A549 (cell line): ENCODE results near the gene CREG2. TPM values are rescaled to one million over a fixed set of nuclear protein-coding genes. Genes with fewer than 3 reads are reported as not detected.

Source experiments
- ATAC-seq, 2 experiments: fragments of 200-7000 bp in 1 of 2; fragments of >200 bp in 1 of 2; cut with Nextera tagmentation in 1 of 2; cut with Tn5 transposase in 1 of 2; 3 replicates each; pipeline versions ENCODE4 v1.8.0 to v1.9.1; 2018 to 2020; ENCODE audit warnings: mild to moderate bottlenecking in 1 of 2, moderate library complexity in 1 of 2
- CTCF ChIA-PET: fragments of 300-600 bp; sonication (Branson Sonifier 250); formaldehyde crosslinking; extraction: SDS; loops from one replicate; lab custom pipeline; 2021; ENCODE audit warnings: antibody characterized with exemption, inconsistent platforms; lab: Yijun Ruan, JAX
- POLR2A ChIA-PET: fragments of 350-600 bp; formaldehyde crosslinking; extraction: SDS; loops from one replicate; lab custom pipeline; 2021; ENCODE audit warnings: antibody characterized with exemption, inconsistent platforms; lab: Yijun Ruan, JAX
- DNase-seq, 2 experiments: peaks; one replicate each; pipeline versions ENCODE4 v3.0.0 to v3.0.0-alpha.2; 2011 to 2016; ENCODE audit warnings: low read depth in 1 of 2, low spot score in 1 of 2
- FAIRE-seq: peaks from 2 replicates; lab custom pipeline; 2011; peaks lifted over from hg19 to GRCh38; lab: Jason Lieb, UNC
- H3K27ac ChIP-seq, 2 experiments: fragments of >200 bp; sonication (Bioruptor Twin); formaldehyde crosslinking; 3 replicates each; pipeline ENCODE4 v1.5.1; 2016 to 2017
- H3K4me1 ChIP-seq: fragments of >200 bp; sonication (Bioruptor Twin); formaldehyde crosslinking; 3 replicates; pipeline ENCODE4 v1.6.1; 2016
- H3K4me2 ChIP-seq: fragments of >200 bp; sonication (Bioruptor Twin); formaldehyde crosslinking; 3 replicates; pipeline ENCODE4 v1.6.1; 2016
- H3K4me3 ChIP-seq: fragments of >200 bp; sonication (Bioruptor Twin); formaldehyde crosslinking; 3 replicates; pipeline ENCODE4 v1.5.1; 2016
- H3K9me3 ChIP-seq: fragments of >200 bp; sonication (Bioruptor Twin); formaldehyde crosslinking; 3 replicates; pipeline ENCODE4 v1.6.1; 2016
- BHLHE40 ChIP-seq: IDR thresholded peaks from 2 replicates; pipeline ENCODE4 v1.6.1; 2012; ENCODE audit warnings: low read depth, low read length, inconsistent platforms
- CBX8 ChIP-seq: fragments of 200-600 bp; sonication (generic); IDR thresholded peaks from 2 replicates; pipeline ENCODE4 v1.6.1; 2016
- CHD2 ChIP-seq: fragments of 150-350 bp; IDR thresholded peaks from 2 replicates; pipeline ENCODE4 v1.6.1; 2014; ENCODE audit warnings: low read length; ENCODE audit not compliant: partially characterized antibody
- EHMT2 ChIP-seq: fragments of 200-600 bp; sonication (generic); IDR thresholded peaks from 2 replicates; pipeline ENCODE4 v1.6.1; 2016; ENCODE audit warnings: antibody characterized with exemption, low read depth, mild to moderate bottlenecking, moderate library complexity
- FOSB ChIP-seq: fragments of 250-450 bp; sonication (Bioruptor Pico); IDR thresholded peaks from 2 replicates; pipeline ENCODE4 v1.5.0; 2020; ENCODE audit warnings: mild to moderate bottlenecking, moderate library complexity
- FOSL2 ChIP-seq, 2 experiments: fragments of 450-650 bp in 1 of 2; fragments of >200 bp in 1 of 2; sonication (Bioruptor Twin) in 1 of 2; formaldehyde crosslinking; IDR thresholded peaks; 2 replicates each; pipeline versions ENCODE4 v1.5.0 to v1.6.1; 2016 to 2020; ENCODE audit warnings: mild to moderate bottlenecking in 1 of 2, moderate library complexity in 1 of 2
- HEYL ChIP-seq: fragments of 250-450 bp; sonication (Bioruptor Pico); IDR thresholded peaks from 2 replicates; pipeline ENCODE4 v1.8.0; 2021; ENCODE audit warnings: mild to moderate bottlenecking, moderate library complexity
- HOXA7 ChIP-seq: fragments of 250-450 bp; sonication (Bioruptor Pico); IDR thresholded peaks from 2 replicates; pipeline ENCODE4 v1.5.0; 2020; ENCODE audit warnings: mild to moderate bottlenecking, moderate library complexity
- HOXB5 ChIP-seq: fragments of 250-450 bp; sonication (Bioruptor Pico); IDR thresholded peaks from 2 replicates; pipeline ENCODE4 v1.5.0; 2020; ENCODE audit warnings: mild to moderate bottlenecking, moderate library complexity
- KDM1A ChIP-seq: fragments of 200-600 bp; sonication (generic); IDR thresholded peaks from 2 replicates; pipeline ENCODE4 v1.6.1; 2016; ENCODE audit warnings: low read depth, mild to moderate bottlenecking
- KDM5A ChIP-seq: fragments of 200-600 bp; sonication (generic); IDR thresholded peaks from 2 replicates; pipeline ENCODE4 v1.6.1; 2016; ENCODE audit warnings: antibody characterized with exemption, mild to moderate bottlenecking
- MAZ ChIP-seq: fragments of 150-350 bp; IDR thresholded peaks from 2 replicates; pipeline ENCODE4 v1.6.1; 2014; ENCODE audit warnings: antibody characterized with exemption, low read depth, low read length, borderline replicate concordance
- NPAS2 ChIP-seq: fragments of 250-450 bp; sonication (Bioruptor Pico); IDR thresholded peaks from 2 replicates; pipeline ENCODE4 v1.8.0; 2022; ENCODE audit warnings: mild to moderate bottlenecking, moderate library complexity, borderline replicate concordance
- NR3C1 ChIP-seq: fragments of >200 bp; sonication (Bioruptor Twin); formaldehyde crosslinking; IDR thresholded peaks from 3 replicates; pipeline ENCODE4 v1.6.1; 2017
- POLR2A ChIP-seq: IDR thresholded peaks from 2 replicates; pipeline ENCODE4 v1.6.1; 2012; ENCODE audit warnings: mild to moderate bottlenecking, low read length
- RAD21 ChIP-seq, 2 experiments: fragments of >200 bp in 1 of 2; sonication (Bioruptor Twin) in 1 of 2; formaldehyde crosslinking in 1 of 2; IDR thresholded peaks in 1 of 2; conservative IDR thresholded peaks in 1 of 2; 2 replicates in 1 of 2; 3 replicates in 1 of 2; pipeline ENCODE4 v1.6.1; 2012 to 2018; ENCODE audit warnings: inconsistent platforms in 1 of 2
- RNF2 ChIP-seq: fragments of 200-600 bp; sonication (generic); IDR thresholded peaks from 2 replicates; pipeline ENCODE4 v1.6.1; 2016; ENCODE audit warnings: low read depth, mild to moderate bottlenecking, antibody characterized with exemption, moderate library complexity, borderline replicate concordance
- SREBF2 ChIP-seq: fragments of 450-650 bp; IDR thresholded peaks from 2 replicates; pipeline ENCODE4 v1.6.1; 2014; ENCODE audit warnings: mild to moderate bottlenecking, moderate library complexity
- TP53 ChIP-seq: fragments of 250-450 bp; sonication (Bioruptor Pico); IDR thresholded peaks from 2 replicates; pipeline ENCODE4 v1.5.0; 2021; ENCODE audit warnings: mild to moderate bottlenecking, moderate library complexity
- ZNF302 ChIP-seq: fragments of 250-450 bp; sonication (Bioruptor Pico); IDR thresholded peaks from 2 replicates; pipeline ENCODE4 v1.9.0; 2021; ENCODE audit warnings: inconsistent platforms, mild to moderate bottlenecking, moderate library complexity
- WGBS: methylation state at CpG from one replicate; pipeline ENCODE4 v1.1.6; 2017; ENCODE audit errors: missing lambda C conversion rate; 5-methylcytosine and 5-hydroxymethylcytosine counted together
- polyA plus RNA-seq, 4 experiments: library from polyadenylated mRNA; depleted of rRNA in 3 of 4; stranded (reverse); fragments of >200 nt; fragmentation: RNase III in 1 of 4; extraction: RNeasy Plus Mini Kit Qiagen cat#74134 plus additional on column Dnase treatment in 1 of 4; gene quantifications; 2 replicates in 3 of 4; 3 replicates in 1 of 4; pipeline ENCODE4 v1.2.3, GENCODE V29; 2011 to 2017
- TF ChIP-seq, protein P1 (sequence below): fragments of >200 bp; sonication (Bioruptor Twin); formaldehyde crosslinking; IDR thresholded peaks from 3 replicates; pipeline ENCODE4 v1.5.1; 2016
- TF ChIP-seq, protein P2 (sequence below): IDR thresholded peaks from 2 replicates; pipeline ENCODE4 v1.6.1; 2012
- TF ChIP-seq, protein P3 (sequence below): fragments of 250-450 bp; sonication (Bioruptor Pico); IDR thresholded peaks from 2 replicates; pipeline ENCODE4 v1.5.0; 2020; ENCODE audit warnings: low read depth, mild to moderate bottlenecking, moderate library complexity
- TF ChIP-seq, protein P4 (sequence below): fragments of 450-650 bp; IDR thresholded peaks from 2 replicates; pipeline ENCODE4 v1.6.1; 2014; ENCODE audit warnings: antibody characterized with exemption
- TF ChIP-seq, protein P5 (sequence below): IDR thresholded peaks from 2 replicates; pipeline ENCODE4 v1.6.1; 2012
- TF ChIP-seq, protein P6 (sequence below): fragments of >200 bp; sonication (Bioruptor Twin); formaldehyde crosslinking; IDR thresholded peaks from 3 replicates; pipeline ENCODE4 v1.6.1; 2016
- TF ChIP-seq, protein P7 (sequence below): fragments of 250-450 bp; sonication (Bioruptor Pico); IDR thresholded peaks from 2 replicates; pipeline ENCODE4 v1.5.0; 2021; ENCODE audit warnings: mild to moderate bottlenecking, moderate library complexity, borderline replicate concordance

The CREG2 gene
- polyA plus RNA-seq, 2 of the 4 experiments (the other 2 are of a cell fraction) = 1.5 to 1.6 TPM

DNA sequence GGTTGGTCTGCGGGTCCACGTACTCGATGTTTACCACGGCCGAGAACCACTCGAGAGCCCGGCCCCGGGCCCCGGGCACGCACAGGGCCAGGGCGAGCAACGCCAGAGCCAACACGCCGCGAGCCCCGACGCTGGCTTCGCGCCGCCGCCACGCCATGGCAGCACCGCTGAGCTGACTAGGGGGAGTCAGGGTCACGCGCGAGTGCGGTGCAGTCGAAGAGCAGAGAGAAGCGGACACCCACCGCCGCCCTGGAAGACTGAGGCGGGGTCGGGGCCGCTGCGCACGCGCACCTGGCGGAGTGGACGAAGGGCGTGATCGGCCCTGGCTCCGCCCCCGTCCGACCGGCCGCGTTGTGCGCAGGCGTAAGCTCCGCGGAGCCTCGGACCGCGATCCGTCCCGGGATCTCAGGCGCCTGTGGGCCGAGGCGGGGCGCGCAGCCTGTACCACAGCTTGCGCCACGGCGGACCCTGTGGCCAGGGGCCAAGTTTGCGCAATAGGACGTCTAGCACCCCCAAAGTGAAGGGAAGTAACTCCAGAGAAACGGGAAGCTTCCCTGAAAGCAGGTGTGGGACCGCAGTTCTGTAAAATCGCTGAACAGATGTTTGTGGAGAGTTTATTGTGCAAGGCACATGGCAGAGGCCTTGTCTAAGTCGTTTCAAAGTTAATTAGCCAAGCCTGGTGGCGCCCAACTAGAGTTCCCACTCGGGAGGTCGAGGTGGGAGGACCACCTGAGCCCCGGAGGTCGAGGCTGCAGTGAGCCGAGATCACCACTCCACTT lies 78.7 kb downstream of the CREG2 start, which contains the start of gene RNF149 (continued):
- TF ChIP-seq, protein P1, sequence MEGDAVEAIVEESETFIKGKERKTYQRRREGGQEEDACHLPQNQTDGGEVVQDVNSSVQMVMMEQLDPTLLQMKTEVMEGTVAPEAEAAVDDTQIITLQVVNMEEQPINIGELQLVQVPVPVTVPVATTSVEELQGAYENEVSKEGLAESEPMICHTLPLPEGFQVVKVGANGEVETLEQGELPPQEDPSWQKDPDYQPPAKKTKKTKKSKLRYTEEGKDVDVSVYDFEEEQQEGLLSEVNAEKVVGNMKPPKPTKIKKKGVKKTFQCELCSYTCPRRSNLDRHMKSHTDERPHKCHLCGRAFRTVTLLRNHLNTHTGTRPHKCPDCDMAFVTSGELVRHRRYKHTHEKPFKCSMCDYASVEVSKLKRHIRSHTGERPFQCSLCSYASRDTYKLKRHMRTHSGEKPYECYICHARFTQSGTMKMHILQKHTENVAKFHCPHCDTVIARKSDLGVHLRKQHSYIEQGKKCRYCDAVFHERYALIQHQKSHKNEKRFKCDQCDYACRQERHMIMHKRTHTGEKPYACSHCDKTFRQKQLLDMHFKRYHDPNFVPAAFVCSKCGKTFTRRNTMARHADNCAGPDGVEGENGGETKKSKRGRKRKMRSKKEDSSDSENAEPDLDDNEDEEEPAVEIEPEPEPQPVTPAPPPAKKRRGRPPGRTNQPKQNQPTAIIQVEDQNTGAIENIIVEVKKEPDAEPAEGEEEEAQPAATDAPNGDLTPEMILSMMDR = no peak
- TF ChIP-seq, protein P2, sequence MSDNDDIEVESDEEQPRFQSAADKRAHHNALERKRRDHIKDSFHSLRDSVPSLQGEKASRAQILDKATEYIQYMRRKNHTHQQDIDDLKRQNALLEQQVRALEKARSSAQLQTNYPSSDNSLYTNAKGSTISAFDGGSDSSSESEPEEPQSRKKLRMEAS = peak; percentile 81
- no peak for TF ChIP-seq BHLHE40
- TF ChIP-seq FOSL2 (IDR thresholded peaks at IDR 0.05) = no peak
- TF ChIP-seq FOSL2 (CRISPR knock-in tag; IDR thresholded peaks at IDR 0.05) = no peak
- TF ChIP-seq NPAS2 (CRISPR knock-in tag) = no peak
- no peak for TF ChIP-seq HEYL
- no peak for TF ChIP-seq CBX8
- no peak for TF ChIP-seq HOXA7 (CRISPR knock-in tag)
- peak; percentile 52; the same call in 1 of the 2 replicates for TF ChIP-seq RNF2
- TF ChIP-seq, protein P3, sequence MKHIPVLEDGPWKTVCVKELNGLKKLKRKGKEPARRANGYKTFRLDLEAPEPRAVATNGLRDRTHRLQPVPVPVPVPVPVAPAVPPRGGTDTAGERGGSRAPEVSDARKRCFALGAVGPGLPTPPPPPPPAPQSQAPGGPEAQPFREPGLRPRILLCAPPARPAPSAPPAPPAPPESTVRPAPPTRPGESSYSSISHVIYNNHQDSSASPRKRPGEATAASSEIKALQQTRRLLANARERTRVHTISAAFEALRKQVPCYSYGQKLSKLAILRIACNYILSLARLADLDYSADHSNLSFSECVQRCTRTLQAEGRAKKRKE (CRISPR knock-in tag) = peak; percentile 76; the same call in 1 of the 2 replicates
- no peak for TF ChIP-seq TP53
- TF ChIP-seq, protein P4, sequence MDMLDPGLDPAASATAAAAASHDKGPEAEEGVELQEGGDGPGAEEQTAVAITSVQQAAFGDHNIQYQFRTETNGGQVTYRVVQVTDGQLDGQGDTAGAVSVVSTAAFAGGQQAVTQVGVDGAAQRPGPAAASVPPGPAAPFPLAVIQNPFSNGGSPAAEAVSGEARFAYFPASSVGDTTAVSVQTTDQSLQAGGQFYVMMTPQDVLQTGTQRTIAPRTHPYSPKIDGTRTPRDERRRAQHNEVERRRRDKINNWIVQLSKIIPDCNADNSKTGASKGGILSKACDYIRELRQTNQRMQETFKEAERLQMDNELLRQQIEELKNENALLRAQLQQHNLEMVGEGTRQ = no peak
- no peak for TF ChIP-seq MAZ
- 0 out of 2 replicates have a peak, but pooled peaks have one; percentile 54 for TF ChIP-seq HOXB5 (CRISPR knock-in tag)

DNA sequence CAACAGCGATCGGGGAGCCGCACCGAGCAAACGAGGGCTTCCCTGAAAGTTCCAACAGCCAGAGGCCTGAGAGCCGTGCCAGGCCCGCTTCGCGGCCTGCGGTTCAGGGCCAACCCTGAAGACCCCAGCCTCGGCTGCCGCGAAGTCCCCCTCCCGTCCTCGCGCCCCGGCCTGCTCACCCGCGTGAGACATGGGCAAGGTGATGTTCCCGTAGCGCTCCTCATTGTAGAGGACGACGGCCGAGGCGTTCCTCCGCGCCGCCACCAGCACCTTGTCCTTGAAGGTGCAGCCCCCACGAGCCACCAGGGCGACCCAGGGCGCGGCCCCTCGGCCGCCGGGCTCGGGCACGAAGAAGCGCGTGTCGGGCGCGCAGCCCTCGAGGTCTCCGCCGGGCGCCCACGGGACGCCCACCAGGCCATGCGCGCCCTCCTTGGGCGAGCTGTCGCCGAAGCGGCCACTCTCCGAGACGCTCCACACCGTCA lies 79.3 kb downstream of the CREG2 start:
- Histone ChIP-seq H3K4me1 (peaks cover 34% of the 10 kb centered on the region), H3K4me3 (peak overlapping the region; percentile 75), H3K27ac (peak overlapping the region; percentile 83 to 92), H3K9me3 (no peaks in the 10 kb centered on the region), H3K4me2 (peak overlapping the region; percentile 85)
- no peak for FAIRE-seq
- 8% methylated on average over 18 of the region's 57 CpGs for WGBS
- peak; percentile 57 for ATAC-seq
- ChIA-PET CTCF (interaction anchor here (0.8 to 1.7 kb wide), 2 partner anchors 31 to 111 kb away, joined by 3 to 4 read pairs; no protein-coding TSS in a partner anchor), POLR2A (interaction anchor here (0.6 to 2.1 kb wide), 8 partner anchors 10 to 745 kb away, joined by 3 to 6 read pairs (median 3); partner anchors contain the start of genes CNOT11 and PDCL3)
- peak; percentile 15 to 19 for DNase-seq
- TF ChIP-seq KDM5A (no peak), NR3C1 (no peak), SREBF2 (no peak), POLR2A (no peak), RAD21 (conservative IDR thresholded peaks at IDR 0.05 in 1 of 2, IDR thresholded peaks at IDR 0.05 in 1 of 2) (no peak), KDM1A (no peak), CHD2 (no peak), EHMT2 (no peak), HEYL (no peak), ZNF302 (no peak), FOSB (CRISPR knock-in tag) (no peak)
- TF ChIP-seq, protein P5, sequence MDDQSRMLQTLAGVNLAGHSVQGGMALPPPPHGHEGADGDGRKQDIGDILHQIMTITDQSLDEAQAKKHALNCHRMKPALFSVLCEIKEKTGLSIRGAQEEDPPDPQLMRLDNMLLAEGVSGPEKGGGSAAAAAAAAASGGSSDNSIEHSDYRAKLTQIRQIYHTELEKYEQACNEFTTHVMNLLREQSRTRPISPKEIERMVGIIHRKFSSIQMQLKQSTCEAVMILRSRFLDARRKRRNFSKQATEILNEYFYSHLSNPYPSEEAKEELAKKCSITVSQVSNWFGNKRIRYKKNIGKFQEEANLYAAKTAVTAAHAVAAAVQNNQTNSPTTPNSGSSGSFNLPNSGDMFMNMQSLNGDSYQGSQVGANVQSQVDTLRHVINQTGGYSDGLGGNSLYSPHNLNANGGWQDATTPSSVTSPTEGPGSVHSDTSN = no peak
- TF ChIP-seq, protein P1 = no peak
- TF ChIP-seq, protein P6, sequence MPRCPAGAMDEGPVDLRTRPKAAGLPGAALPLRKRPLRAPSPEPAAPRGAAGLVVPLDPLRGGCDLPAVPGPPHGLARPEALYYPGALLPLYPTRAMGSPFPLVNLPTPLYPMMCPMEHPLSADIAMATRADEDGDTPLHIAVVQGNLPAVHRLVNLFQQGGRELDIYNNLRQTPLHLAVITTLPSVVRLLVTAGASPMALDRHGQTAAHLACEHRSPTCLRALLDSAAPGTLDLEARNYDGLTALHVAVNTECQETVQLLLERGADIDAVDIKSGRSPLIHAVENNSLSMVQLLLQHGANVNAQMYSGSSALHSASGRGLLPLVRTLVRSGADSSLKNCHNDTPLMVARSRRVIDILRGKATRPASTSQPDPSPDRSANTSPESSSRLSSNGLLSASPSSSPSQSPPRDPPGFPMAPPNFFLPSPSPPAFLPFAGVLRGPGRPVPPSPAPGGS = no peak
- TF ChIP-seq, protein P7, sequence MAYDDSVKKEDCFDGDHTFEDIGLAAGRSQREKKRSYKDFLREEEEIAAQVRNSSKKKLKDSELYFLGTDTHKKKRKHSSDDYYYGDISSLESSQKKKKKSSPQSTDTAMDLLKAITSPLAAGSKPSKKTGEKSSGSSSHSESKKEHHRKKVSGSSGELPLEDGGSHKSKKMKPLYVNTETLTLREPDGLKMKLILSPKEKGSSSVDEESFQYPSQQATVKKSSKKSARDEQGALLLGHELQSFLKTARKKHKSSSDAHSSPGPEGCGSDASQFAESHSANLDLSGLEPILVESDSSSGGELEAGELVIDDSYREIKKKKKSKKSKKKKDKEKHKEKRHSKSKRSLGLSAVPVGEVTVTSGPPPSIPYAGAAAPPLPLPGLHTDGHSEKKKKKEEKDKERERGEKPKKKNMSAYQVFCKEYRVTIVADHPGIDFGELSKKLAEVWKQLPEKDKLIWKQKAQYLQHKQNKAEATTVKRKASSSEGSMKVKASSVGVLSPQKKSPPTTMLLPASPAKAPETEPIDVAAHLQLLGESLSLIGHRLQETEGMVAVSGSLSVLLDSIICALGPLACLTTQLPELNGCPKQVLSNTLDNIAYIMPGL (CRISPR knock-in tag) = peak; percentile 60; the same call in 1 of the 2 replicates
